Sigmoid colon (tissue), 4 donors: ENCODE measurements around the gene SLC2A6.

ENCODE experiments used
- CTCF ChIP-seq, 4 experiments: fragments of 450-650 bp in 3 of 4; fragments of 200-600 bp in 1 of 4; IDR thresholded peaks; one replicate each; pipeline ENCODE4 v1.5.1; 2016 to 2019; ENCODE audit warnings: antibody characterized with exemption in 4 of 4, mild to moderate bottlenecking in 3 of 4, moderate library complexity in 2 of 4
- EP300 ChIP-seq, 4 donors: sonication (generic); formaldehyde crosslinking; IDR thresholded peaks; one replicate each; pipeline ENCODE4 v1.6.1; 2017; ENCODE audit warnings: antibody characterized with exemption in 4 of 4
- POLR2A ChIP-seq, 2 donors: fragments of 450-650 bp; IDR thresholded peaks; one replicate each; pipeline ENCODE4 v1.6.1; 2016; ENCODE audit warnings: antibody characterized with exemption in 2 of 2, mild to moderate bottlenecking in 2 of 2, moderate library complexity in 2 of 2

- no peak for TF ChIP-seq EP300 (IDR thresholded peaks at IDR 0.05)
- no peak for TF ChIP-seq POLR2A (IDR thresholded peaks at IDR 0.05)
- no peak for TF ChIP-seq CTCF (IDR thresholded peaks at IDR 0.05)
These were observed 34.6 kb upstream of the SLC2A6 start for GRCh38 chr9:133513214-133514100.
